Upper lobe of left lung (tissue), 4 donors: ENCODE data around the gene MBNL2.

Experiments used
- EP300 ChIP-seq, 4 donors: sonication (generic); formaldehyde crosslinking; IDR thresholded peaks; one replicate each; pipeline ENCODE4 v1.5.1; 2017; ENCODE audit warnings: antibody characterized with exemption in 4 of 4, control low read depth in 2 of 4
- POLR2A ChIP-seq, 4 donors: fragments of 450-650 bp; IDR thresholded peaks; one replicate each; pipeline ENCODE4 v1.5.1; 2016 to 2017; ENCODE audit warnings: antibody characterized with exemption in 4 of 4, mild to moderate bottlenecking in 2 of 4
- POLR2AphosphoS5 ChIP-seq, 2 donors: sonication (generic); formaldehyde crosslinking; IDR thresholded peaks; one replicate each; pipeline ENCODE4 v1.5.1; 2017; ENCODE audit warnings: antibody characterized with exemption in 2 of 2
- TF ChIP-seq, protein P1 (sequence below), 6 experiments: fragments of 450-650 bp in 4 of 6; fragments of 200-600 bp in 2 of 6; sonication (generic) in 2 of 6; IDR thresholded peaks; one replicate each; pipeline ENCODE4 v1.5.1; 2016 to 2019; ENCODE audit warnings: antibody characterized with exemption in 6 of 6

DNA sequence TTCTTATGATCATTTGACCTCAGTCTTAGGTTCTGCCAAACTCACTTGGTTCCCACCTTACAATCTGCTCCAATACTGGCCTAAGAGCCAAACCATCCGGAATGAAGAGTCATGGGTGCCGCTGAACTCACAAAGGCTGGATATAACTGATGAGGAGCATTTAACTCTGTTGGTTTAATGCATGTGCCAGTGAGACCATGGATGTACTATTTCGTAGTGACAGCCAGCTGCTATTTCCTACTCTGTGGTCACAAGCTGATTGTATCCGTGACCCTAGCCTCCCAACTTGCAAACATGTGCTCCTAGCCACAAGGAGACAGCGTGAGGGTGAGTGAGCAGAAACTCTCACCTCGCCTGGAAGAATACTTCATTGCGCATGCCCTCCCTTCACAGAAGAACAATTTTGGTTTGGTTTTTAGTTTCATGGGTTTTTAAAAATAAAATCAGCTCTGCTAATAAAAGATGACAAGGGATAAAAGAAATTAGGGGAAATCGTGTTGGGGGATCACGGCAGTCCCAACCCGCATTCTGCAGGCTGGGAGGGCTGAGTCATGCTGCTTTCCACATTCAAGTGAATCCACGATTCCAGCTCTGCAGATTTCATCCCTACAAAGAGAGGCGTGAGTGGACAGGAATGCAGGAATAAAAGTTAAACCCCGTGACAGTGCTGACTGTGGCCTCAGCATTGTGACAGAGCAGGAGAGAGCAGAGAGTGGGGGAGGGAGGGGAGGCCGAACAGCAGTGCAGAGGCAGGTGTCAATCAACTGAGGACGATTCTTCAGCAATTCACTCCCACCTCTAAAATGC lies 145.1 kb downstream of the MBNL2 start:
- TF ChIP-seq, protein P1, sequence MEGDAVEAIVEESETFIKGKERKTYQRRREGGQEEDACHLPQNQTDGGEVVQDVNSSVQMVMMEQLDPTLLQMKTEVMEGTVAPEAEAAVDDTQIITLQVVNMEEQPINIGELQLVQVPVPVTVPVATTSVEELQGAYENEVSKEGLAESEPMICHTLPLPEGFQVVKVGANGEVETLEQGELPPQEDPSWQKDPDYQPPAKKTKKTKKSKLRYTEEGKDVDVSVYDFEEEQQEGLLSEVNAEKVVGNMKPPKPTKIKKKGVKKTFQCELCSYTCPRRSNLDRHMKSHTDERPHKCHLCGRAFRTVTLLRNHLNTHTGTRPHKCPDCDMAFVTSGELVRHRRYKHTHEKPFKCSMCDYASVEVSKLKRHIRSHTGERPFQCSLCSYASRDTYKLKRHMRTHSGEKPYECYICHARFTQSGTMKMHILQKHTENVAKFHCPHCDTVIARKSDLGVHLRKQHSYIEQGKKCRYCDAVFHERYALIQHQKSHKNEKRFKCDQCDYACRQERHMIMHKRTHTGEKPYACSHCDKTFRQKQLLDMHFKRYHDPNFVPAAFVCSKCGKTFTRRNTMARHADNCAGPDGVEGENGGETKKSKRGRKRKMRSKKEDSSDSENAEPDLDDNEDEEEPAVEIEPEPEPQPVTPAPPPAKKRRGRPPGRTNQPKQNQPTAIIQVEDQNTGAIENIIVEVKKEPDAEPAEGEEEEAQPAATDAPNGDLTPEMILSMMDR (IDR thresholded peaks at IDR 0.05), result no peak
- TF ChIP-seq POLR2A (IDR thresholded peaks at IDR 0.05), result no peak
- TF ChIP-seq POLR2AphosphoS5 (IDR thresholded peaks at IDR 0.05), result peak in 1 of 2 donors; percentile 12
- no peak for TF ChIP-seq EP300 (IDR thresholded peaks at IDR 0.05)
